Activated T-cell treated with anti-CD3 and anti-CD28 coated beads for 24 hours (primary cell): ENCODE measurements around the gene TNRC6B.
A peak's percentile ranks its signal among the peaks of the same experiment; 100 is the strongest.
"Not testable (repeated sequence)": the region's sequence is repeated elsewhere in the genome, so short reads cannot be mapped to it uniquely, and the experiment has no call there.

ENCODE experiments used
- DNase-seq: peaks from one replicate; pipeline ENCODE4 v3.0.0-alpha.2; 2020; ENCODE audit warnings: low read depth

Gene TNRC6B

DNA sequence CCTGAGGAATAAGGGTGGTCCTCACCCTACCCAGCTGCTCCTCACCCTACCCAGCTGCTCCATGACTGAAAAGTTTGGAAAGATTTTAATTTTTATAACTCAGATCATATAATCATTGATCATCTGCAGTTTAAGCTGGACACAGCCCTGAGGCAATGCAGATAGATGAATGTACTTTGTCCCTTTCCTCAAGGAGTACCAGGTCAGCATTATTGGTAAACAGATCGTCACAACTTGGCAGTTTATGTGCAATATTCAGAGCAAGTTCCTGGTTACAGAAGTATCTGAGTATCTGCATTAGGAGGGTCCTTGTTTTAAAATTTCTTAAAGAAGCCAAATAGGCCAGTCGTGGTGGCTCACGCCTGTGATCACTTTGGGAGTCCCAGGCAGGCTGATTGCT is 3.6 kb downstream of the TNRC6B start:
- no peak for DNase-seq

DNA sequence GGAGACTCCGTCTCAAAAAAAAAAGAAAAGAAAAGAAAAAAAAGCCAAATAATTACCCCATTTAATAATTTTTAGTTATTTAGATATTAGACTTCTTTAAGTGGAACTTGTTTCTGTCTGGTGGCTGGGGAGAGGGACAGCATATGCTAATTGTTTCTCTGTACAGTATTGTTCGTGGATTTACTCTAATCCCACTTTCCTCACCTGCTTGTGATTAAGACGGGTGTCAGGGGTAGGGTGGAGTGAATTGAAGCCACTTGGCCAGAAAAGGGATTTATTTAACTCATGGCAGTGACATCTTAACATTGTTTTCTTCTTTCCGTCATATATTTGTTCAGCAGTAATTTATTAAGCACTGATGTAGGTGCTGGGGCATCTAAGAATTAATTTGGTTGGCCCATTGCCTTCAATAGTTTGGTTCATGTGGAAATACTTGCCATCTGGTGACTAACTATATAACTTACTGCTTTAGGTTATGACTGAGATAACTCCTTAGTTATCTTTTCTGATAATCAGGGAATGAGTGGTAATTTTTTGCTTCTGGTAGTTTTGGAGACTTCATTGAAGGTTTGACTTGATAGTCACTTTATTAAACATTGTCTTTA is 4.6 kb downstream of the TNRC6B start:
- DNase-seq, result no peak

DNA sequence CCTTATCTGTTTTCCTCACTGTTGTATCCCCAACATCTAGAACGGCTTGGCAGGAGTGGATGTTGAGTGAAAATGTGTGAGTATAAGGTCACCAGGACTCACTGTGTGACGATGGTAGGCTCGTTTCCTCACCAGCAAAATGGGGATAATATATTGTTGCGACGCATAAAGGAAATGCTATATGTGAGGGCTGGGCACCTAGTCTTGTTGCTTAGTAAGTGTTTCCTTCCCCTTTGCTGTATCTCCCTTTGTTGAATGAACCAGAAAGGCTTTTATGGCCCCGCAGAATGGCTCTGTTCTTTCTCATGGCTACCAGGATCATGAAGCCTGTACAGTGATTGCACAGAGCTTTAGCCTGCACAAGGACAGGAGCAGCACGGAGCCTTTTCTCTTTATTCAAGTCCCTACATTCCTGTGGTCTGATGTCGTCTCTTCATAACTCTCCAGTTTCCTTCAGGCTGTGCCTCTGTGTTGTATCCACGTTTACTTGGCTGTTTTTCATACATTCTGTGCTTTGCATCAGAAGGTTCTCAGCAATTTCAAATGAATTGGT is 5.4 kb downstream of the TNRC6B start:
- DNase-seq, result no peak

DNA sequence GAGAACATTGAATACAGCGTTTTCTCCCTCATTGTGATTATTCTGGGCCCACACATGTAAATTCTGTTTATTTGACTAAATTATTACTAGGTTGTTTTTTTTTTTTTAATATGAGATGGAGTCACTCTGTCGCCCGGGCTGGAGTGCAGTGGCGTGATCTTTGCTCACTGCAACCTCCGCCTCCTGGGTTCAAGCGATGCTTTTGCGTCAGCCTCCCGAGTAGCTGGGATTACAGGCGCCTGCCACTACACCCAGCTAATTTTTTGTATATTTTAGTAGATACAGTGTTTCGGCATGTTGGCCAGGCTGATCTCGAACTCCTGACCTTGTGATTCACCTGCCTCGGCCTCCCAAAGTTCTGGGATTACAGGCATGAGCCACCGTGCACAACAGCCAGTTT is 5.9 kb downstream of the TNRC6B start:
- DNase-seq, result not testable (repeated sequence)

DNA sequence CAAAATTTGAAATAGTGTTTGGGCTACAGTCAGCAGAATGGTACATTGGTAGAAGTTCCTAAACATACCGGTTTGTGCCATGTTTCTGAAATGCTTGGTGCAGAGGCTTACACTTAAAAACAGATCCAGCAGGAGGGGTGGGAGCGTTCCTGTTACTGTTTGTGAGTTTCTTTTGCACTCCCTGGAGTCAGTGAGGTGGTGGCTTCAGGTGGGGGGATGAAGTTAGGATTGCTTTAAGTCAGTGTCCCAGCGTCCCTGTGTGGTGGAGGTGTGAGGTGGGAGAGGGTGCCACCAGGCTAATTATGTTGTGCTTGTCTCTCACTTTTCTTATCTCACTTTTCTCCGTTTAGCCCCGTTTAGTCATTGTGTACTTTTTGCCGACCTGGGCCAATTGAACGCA is 9.7 kb downstream of the TNRC6B start:
- DNase-seq, result no peak

DNA sequence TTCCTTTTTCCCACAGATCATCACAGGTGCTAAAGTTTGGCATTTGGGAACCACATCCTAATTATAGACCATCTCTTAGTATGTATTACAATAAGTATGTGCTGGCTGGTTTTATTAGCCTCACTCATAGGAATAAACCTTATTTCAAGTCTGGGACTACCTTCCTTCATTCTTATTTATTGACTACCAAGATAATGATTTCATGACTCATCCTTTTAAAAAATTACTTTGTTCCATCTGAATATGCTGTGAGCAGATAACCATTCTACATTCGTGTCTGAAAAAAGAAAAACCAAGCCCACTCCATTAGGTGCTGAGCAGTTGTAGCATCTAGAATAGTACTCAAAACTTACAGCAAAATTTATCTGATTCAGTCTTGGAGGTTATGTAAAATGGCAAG is 12.3 kb downstream of the TNRC6B start:
- no peak for DNase-seq

DNA sequence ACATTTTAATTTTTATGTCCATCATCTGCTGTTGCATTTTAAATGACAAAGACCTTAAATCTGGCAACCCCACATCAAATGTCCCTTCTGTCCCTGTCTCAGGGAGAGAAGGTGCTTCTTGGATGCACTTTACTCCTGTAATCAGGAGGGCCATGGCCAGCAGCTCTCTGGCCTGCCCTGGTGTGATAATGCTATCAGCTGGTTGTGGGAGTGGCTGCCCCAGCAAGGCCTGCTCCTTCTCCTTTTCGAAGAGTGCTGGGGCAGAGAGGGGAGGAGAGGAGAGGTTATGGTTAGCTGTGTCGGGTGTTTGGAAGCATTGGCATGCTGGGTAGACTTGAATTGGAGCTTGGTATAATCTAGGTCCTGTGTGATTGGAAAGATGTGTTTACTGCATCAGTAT is 12.8 kb downstream of the TNRC6B start:
- DNase-seq, result no peak

DNA sequence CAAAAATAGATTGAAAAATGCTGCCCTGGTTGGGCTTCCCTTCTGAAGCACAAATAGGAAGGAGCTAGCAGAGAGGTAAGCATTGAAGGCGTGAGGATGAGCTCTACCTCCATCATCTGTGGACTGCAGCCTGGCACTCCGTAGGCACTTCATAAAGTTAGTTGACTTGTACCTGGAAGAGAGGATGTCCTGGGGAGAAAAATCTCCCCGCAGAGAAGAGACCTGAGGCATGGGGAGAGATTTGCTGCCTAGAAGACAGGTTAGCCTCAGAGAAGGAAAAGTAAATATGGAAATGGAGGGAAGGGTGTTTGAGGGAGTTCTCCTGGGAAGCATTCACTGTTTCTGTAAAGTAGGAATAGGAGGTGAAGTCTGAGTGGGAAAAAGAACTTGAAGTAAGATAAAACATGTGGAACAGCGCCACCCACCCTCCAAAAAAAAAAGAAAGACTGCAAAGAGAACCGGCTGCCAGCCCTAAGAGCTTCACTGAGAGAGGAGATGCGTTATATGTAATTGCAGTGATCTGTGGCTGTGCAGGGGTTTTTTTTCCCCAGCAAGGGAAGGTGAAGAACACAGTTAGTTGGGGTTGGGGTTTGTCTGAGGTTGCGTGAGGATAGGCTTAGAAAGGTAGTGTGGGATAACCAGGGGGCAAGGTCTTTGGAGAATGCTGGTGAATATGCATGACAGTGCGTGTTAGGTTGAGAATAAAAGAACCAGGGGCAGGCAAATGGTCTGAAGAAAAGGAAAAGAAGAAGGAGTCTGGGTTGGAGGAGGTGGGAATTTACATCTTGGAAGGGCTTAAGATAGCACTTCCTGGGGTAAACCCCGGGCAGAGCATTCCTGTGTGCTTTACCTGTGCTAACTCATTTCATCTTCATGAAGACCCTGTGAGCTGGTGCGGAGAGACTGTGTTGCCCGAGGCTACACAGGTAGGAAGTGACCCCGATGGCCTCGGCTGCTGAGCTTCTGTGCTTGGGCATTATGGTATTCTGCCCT is 16.0 kb downstream of the TNRC6B start:
- DNase-seq, result no peak

DNA sequence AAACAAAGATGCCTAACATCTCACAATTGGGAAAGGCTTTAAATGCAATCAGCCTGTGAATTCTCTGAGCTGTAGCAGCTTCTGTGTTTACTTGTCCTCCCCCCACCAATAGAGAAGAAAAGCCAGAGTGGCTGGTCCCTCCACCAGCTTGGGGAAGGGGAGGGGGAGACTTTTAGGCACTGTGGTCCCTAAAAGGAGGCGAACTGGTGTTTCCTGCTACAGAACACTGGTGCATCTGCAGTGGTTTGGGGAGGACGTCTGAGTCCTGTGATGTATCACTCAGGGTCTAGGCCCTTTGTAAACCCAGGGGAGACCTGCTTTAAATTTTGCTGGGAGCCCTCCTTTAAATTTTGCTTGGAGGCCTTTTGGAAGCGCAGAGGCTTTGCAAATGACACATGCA is 16.9 kb downstream of the TNRC6B start:
- no peak for DNase-seq

DNA sequence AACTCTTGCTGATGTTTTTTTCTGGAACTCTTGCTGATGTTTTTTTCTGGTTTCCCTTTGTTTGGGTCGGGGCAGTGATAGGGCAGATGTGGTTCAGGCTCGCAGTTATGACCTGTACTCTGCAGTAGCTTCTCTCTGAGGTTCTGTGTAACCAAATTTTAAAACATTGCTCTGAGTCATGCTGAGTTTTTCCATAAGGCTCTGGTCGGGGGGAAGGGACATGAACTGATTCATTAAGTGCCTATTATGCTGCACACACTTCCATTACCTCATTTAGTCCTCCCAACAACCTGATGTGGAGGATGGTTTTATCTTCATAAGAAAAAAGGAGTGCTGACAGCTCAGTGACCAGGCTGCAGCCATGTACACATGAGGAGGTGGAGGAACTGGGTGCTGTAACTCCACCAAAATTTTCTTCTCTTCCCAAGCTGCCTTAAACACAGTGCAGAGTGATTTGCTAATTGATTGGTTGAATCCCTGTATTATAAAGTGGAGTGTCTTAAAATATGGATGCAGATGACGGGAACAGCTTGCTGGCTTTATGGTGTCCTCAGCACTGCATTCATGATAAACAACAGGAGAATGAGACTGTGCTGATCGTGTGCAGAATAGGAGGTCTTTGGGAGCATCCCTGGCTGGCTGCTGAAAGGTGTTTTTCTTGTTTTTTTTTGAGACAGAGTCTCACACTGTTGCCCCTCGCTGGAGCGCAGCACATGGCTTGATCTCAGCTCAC is 19.1 kb downstream of the TNRC6B start:
- peak; percentile 53 for DNase-seq

DNA sequence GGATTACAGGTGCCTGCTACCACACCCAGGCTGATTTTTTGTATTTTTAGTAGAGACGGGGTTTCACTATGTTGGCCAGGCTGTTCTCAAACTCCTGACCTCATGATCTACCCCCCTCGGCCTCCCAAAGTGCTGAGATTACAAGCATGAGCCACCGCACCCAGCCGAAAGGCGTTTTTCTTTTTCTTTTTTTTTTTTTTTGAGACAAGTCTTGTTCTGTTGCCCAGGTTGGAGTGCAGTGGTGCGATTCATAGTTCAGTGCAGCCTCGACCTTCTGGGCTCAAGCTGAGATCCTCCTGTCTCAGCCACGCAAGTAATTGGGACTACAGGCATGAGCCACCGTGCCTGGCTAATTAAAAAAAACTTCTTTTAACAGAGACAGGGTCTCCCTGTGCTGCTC is 19.7 kb downstream of the TNRC6B start:
- DNase-seq, result not testable (repeated sequence)

DNA sequence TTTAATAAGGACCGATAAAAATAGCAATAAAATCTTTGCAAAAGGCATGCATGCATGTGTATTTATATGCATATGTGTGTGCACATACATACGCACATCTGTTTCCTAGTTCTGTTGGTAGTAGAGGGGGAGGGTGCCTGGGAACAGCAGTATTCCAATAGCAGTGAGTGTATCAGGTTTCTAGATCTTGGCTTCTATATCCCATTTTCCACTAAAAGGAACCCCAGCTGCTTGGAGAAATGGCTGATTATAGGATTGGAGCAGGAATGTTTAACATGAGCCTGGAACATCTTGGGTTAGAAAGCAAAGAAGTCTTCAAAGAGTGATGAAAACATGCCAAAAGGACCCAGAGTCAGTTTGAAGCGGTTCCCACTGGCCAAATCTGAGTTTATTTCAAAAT is 21.0 kb downstream of the TNRC6B start:
- DNase-seq, result no peak

DNA sequence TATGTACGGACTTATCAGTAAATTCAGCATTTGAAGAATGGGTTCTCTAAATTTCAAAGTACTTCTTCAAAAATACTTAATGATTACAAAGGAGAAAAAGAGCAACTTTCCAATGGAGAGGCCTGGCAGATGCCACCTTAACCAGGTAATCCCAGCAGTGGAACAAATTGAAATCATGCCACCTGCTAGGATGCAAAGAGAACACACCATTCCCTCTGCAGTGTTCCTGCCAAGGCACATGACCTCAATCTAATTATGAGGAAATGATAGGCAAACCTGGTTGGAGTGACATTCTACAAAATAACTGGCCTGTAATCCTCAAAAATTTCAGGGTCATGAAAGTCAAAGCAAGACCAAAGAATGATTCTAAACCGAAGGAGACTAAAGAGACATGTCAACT is 21.5 kb downstream of the TNRC6B start:
- DNase-seq, result no peak

DNA sequence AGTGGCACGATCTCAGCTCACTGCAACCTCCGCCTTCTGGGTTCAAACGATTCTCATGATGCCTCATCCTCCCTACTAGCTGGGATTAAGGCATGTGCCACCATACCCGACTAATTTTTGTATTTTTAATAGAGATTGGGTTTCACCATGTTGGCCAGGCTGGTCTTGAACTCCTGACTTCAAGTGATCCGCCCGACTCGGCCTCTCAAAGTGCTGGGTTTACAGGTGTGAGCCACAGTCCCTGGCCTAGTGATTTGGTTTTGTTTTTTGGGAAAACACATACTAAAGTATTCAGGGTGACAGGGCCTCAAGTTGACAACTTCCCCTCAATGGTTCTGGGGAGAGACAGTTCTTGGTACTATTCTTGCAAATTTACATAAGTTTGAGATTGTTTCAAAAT is 22.1 kb downstream of the TNRC6B start:
- DNase-seq, result no peak

DNA sequence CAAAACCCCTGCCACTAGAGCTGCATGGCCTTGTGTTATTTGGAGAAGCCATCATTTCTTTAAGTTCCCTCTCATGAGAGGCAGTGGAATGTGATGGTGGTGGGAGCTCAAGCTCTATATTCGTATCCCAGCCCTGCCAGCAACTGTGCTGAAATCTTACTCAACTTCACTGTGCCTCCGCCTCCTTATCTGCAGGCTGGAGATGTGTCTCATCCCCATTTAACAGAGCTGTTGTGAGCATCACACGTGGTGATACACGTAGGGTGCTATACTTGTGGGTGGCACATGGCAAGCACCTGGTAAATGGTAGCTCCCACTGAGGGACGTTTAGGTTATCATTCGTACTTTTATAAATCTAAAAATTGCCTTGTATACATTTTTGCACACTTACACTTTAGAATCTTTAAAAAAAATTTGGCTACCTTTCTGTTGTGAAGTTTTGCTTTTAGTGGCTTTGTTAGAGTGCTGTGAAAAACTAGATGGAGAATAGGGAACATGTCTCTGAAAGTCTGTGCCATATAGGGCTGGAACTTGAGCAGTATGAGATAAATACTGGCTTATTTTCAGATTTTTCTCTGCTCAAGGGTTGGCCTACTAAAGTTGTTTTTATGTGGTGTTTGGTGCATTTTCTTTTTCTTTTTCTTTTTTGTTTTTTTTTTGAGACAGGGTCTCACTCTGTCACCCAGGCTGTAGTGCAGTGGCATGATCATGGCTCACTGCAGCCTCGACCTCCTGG is 23.2 kb downstream of the TNRC6B start:
- DNase-seq, result no peak

DNA sequence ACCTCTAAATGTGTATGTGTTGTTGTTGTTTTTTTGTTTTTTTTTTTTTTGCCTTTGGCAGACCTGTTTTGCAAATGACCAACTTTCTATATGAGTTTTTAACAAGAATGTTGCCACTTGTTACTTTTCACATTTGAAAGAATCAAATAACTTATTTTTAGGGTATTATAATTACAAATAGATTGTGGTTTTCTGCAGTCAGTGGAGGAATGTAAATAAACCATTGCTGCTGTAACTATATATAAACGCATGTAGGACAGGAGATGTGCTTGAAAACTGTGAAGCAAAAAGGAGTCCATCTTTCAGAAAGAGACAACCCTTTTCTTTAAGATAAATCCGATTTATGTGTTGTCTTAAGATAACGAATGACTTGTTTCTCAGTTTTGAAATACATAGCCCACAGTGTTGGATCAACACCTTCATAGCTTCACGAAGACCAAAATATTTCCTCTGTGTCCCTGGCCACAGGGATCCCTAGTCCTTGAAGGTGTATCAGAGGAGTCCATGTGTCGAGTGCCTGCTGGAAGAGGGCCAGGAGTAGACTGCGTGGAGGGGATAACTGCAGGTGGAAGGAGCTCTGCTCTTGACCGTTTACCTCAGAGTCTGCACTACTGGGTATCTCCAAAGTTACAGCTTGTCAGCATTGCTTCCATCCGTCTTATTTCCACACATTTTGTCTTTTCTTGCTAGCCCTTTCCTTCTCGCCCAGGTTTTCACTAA is 24.7 kb downstream of the TNRC6B start:
- DNase-seq, result no peak

DNA sequence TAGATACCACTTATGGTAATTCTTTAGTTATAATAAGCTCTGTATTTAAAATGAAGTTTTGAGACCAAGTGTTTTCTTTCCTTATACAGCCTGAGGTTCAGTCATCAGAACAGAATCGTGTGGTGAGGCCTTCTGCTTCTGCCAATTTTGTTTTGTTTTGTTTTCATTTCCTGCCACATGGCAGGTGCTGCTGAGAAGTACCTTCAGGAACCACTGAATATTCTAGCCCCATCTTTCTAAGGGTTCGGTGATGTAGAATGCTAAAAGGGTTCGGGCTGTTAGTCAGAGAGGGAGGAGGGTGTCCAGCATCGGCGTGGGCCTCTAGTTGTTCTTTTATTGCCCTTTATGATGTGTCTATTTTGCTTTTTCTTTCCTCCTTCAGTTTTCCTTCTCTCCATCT is 25.8 kb downstream of the TNRC6B start:
- DNase-seq, result no peak

DNA sequence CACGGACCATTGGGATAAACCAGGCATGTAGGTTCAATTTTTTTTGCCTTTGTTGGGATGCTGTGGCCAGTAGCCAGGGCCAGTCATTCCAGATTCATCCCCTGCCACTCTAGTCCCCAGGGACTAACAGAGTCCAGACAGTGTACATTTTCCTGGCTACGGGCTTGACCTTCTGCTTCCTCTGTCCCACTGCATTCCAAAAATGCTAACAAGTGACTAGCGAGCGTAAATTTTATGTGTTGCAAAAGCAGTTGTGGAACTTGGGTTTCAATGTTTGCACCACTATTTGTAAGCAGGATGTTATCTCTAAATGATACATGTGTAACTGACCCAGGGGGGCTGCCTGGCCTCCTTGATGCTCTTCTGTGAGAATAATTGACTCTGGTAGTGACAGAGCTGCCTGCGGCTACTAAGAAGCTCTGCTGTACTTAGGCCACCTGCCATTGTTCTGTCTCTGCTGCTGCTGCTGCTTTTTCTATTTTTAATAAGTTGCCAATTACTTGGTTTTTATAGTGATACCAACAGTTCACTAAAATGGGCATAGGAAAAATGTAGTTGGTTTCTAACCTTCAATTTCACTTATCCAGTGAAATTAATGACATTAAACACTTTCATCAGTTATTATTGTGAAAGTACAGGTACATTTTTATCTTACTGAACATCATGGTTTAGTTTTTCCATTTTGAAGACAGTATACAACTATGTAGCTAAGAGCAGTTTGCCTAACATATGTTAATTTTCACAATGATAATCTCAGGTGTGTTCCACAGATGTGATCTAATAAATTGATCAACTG is 26.8 kb downstream of the TNRC6B start:
- no peak for DNase-seq

DNA sequence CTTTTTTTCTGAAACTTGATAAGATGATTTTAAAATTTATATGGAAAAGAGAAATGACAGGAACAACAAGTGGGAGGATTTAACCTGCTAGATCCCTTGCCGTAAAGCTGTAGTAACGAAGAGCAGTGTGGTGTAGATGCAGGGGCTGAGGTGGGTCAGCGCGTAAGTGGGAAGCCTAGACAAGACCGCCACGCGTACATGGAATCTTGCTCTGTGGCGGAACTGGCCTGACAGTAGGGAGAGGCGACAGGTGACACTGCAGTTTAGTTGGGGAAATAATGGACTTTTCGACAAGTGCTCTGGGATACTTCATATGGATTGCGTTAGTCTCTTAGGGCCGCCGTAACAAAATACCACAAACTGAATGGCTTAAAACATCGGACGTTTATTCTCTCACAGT is 28.8 kb downstream of the TNRC6B start:
- no peak for DNase-seq

DNA sequence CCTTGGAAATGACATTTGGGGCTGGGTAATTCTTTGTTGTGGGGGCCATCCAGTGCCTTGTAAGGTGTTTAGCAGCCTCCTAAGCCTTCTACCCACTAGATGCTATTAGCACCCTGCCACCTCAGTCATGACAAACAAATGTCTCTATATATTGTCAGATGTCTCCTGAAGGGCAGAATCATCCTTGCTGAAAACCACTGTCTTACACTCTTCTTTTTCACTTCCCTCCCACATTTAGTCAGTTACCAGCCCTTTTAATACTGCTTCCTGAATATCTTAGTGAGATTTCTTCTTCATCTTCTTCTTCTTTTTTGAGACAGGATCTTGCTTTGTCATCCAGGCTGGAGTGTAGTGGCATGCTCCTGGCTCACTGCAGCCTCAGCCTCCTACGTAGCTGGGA is 33.1 kb downstream of the TNRC6B start:
- no peak for DNase-seq
